Epidermal melanocyte (primary cell): ENCODE measurements around the gene GSTA5.
"Not testable (repeated sequence)": the region's sequence is repeated elsewhere in the genome, so short reads cannot be mapped to it uniquely, and the experiment has no call there.

Experiments used
- DNase-seq: peaks from one replicate; pipeline ENCODE4 v3.0.0; 2011; ENCODE audit warnings: low spot score; ENCODE audit not compliant: insufficient read length

Gene GSTA5

GRCh38 chr6:52840763-52841585, at the start of gene GSTA5:
Gene GSTA5 (minus strand): TSS chr6:52840813.
- DNase-seq, result no peak

- DNase-seq, result no peak
Observed at GRCh38 chr6:52890018-52890417, 49.4 kb upstream of the GSTA5 start.

GRCh38 chr6:52887910-52888524, 47.4 kb upstream of the GSTA5 start:
- no peak for DNase-seq

- DNase-seq, result peak; percentile 76
Observed at GRCh38 chr6:52881996-52882841, 41.6 kb upstream of the GSTA5 start.

GRCh38 chr6:52881662-52881995, 41.0 kb upstream of the GSTA5 start:
- DNase-seq, result no peak

- no peak for DNase-seq
Observed at GRCh38 chr6:52877786-52878185, 37.2 kb upstream of the GSTA5 start.

- no peak for DNase-seq
Observed at GRCh38 chr6:52877168-52877567, 36.6 kb upstream of the GSTA5 start.

- DNase-seq, result no peak
Observed at GRCh38 chr6:52876056-52876787, 35.6 kb upstream of the GSTA5 start.

- no peak for DNase-seq
Observed at GRCh38 chr6:52872031-52872430, 31.4 kb upstream of the GSTA5 start.

- DNase-seq, result no peak
Observed at GRCh38 chr6:52871621-52872020, 31.0 kb upstream of the GSTA5 start.

GRCh38 chr6:52870335-52871091, 29.9 kb upstream of the GSTA5 start:
- DNase-seq, result not testable (repeated sequence)

- DNase-seq, result not testable (repeated sequence)
Observed at GRCh38 chr6:52868899-52869298, 28.3 kb upstream of the GSTA5 start.

GRCh38 chr6:52868240-52868639, 27.6 kb upstream of the GSTA5 start:
- no peak for DNase-seq

GRCh38 chr6:52861151-52861550, 20.5 kb upstream of the GSTA5 start:
- DNase-seq, result not testable (repeated sequence)

GRCh38 chr6:52858416-52858815, 17.8 kb upstream of the GSTA5 start:
- DNase-seq, result no peak

GRCh38 chr6:52856137-52856536, 15.5 kb upstream of the GSTA5 start:
- not testable (repeated sequence) for DNase-seq

- no peak for DNase-seq
Observed at GRCh38 chr6:52849137-52849536, 8.5 kb upstream of the GSTA5 start.

GRCh38 chr6:52846002-52846401, 5.4 kb upstream of the GSTA5 start:
- no peak for DNase-seq

GRCh38 chr6:52843605-52844004, 3.0 kb upstream of the GSTA5 start:
- DNase-seq, result no peak
